ENCODE data around the gene UBE2F.

DNA sequence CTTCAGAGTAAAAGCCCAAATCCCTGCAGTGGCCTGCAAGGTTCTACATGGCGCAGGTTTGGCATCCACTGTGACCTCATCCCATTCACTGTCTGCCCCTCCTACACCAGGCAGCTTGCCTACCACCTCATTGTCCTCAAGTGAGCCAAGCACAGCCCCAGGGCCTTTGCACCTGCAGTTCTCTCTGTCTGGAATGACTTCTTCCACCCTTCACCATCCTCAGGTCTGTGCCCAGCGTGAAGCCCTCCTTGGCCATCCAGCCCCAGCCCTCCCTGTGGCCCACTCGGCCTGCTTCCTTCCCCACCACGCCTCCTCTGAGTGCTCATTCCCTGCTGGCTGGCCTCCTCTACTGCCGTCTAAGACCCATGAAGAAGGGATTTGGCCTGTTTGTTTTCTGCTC is 32.6 kb upstream of the UBE2F start:
- TF ChIP-seq, protein P1, sequence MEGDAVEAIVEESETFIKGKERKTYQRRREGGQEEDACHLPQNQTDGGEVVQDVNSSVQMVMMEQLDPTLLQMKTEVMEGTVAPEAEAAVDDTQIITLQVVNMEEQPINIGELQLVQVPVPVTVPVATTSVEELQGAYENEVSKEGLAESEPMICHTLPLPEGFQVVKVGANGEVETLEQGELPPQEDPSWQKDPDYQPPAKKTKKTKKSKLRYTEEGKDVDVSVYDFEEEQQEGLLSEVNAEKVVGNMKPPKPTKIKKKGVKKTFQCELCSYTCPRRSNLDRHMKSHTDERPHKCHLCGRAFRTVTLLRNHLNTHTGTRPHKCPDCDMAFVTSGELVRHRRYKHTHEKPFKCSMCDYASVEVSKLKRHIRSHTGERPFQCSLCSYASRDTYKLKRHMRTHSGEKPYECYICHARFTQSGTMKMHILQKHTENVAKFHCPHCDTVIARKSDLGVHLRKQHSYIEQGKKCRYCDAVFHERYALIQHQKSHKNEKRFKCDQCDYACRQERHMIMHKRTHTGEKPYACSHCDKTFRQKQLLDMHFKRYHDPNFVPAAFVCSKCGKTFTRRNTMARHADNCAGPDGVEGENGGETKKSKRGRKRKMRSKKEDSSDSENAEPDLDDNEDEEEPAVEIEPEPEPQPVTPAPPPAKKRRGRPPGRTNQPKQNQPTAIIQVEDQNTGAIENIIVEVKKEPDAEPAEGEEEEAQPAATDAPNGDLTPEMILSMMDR (conservative IDR thresholded peaks at IDR 0.05; ENCODE audit: low read depth, low read length) = no peak
- TF ChIP-seq POLR2A (IDR thresholded peaks at IDR 0.05; ENCODE audit: low read depth, low read length) = no peak
- TF ChIP-seq FOS (IDR thresholded peaks at IDR 0.05; ENCODE audit: low read depth, low read length) = no peak
- no peak for TF ChIP-seq CEBPB (IDR thresholded peaks at IDR 0.05; ENCODE audit: low read depth, low read length)
